ENCODE measurements around the gene BMPR1B. TPM values are rescaled to one million over a fixed set of nuclear protein-coding genes. Genes with fewer than 3 reads are reported as not detected.
"Not testable (repeated sequence)": the region's sequence is repeated elsewhere in the genome, so short reads cannot be mapped to it uniquely, and the experiment has no call there.

Gene BMPR1B
- total RNA-seq, 1 experiment from 2014 or later = 0.27 TPM

- DNase-seq (ENCODE audit: extremely low read depth, low read depth) = no peak
These were observed 262.8 kb downstream of the BMPR1B start for GRCh38 chr4:95020521-95020920.

- DNase-seq (ENCODE audit: extremely low read depth, low read depth) = no peak
These were observed 263.3 kb downstream of the BMPR1B start for GRCh38 chr4:95021099-95021498.

- no peak for DNase-seq (ENCODE audit: extremely low read depth, low read depth)
These were observed 265.4 kb downstream of the BMPR1B start for GRCh38 chr4:95023110-95023509.

DNA sequence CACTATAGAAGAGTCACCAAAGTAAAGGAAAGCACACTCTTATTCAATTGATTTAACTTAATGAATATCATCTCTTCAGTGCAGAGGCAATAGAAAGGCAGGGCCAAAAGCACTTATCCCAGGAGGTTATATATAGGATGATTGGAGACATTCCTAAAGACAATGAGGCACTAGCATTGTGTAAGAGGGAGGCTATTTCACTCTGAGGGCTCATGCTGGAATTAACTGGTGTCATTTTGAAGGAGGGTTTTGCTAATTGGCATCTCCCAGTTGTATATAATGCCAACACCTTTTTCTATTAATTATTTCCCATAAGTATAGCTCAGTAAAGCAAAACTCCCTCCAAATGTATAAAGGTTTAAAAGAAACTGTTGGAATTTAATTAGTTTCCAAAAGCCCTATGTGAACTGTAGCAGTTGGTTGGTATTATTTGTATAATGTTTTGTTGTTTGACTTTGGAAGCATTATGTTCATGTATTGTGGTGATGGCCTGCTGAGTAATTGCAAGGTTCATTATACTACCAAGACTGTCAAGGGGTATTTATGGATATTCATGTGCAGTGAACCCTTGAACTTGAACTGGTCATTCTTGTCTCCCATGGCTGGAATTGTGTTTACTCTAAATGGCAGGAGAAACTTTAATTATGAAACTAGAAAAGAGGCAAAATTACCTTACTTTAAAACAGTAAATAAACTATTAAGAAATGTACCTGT is 270.3 kb downstream of the BMPR1B start:
- no peak for DNase-seq (ENCODE audit: extremely low read depth, low read depth)

DNA sequence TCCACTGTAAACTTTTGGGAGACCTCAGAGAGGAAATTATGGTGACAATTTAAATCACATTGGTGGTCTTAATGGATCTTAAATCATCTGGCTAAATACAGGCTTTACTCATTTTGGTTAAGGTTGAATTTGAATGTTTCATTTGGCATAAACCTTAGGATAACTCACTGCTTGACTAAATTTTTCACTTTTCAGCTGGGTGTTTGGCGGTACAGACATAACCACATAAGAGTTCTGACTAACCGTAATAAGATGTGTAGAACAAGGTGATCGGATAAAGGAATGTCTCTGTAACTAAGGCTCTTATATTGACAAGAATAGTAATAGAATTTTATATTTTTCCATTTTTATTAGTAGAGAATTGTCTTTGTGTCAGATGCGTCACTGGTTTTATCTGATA is 281.0 kb downstream of the BMPR1B start:
- DNase-seq (ENCODE audit: extremely low read depth, low read depth) = no peak

GRCh38 chr4:95044324-95044837 is 286.6 kb downstream of the BMPR1B start:
- DNase-seq (ENCODE audit: extremely low read depth, low read depth) = no peak

- no peak for DNase-seq (ENCODE audit: extremely low read depth, low read depth)
These were observed 287.7 kb downstream of the BMPR1B start for GRCh38 chr4:95045429-95045828.

GRCh38 chr4:95048296-95048695 is 290.5 kb downstream of the BMPR1B start:
- no peak for DNase-seq (ENCODE audit: extremely low read depth, low read depth)

GRCh38 chr4:95049551-95050233 is 291.9 kb downstream of the BMPR1B start:
- DNase-seq (ENCODE audit: extremely low read depth, low read depth) = no peak

DNA sequence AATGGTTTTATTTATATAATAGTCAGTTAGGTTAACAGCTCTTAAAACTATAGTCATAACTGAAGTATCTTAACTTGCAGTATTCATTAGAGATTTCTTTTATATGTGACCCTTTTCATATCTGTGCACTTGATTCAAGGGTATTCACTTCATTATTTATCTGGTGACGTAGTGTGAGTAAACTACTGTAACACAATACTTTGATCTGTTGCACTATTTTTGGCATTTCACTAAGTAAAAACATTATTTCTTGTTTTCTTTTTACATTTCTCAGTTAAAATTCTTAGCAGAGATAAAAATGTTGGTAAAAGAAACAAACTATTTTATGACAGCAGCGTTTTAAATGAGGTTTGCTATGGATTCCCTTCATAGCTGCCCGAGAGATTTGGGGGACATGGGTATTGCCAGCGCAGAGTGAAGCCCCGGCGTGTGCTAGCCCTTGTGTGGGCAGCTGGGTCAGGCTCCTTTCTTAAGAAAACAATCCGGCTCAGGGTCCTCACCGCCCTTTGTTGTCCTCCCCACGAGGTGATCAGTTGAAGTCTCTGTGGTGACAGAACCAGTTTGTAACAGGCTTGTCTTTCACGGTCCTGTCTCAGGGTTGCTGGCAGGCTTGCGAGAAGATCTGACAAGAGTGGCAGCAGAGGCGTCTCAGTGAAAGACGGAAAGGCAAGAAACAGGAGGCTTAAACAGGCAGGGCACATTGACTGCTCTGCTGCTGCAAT is 293.4 kb downstream of the BMPR1B start:
- no peak for DNase-seq (ENCODE audit: extremely low read depth, low read depth)

DNA sequence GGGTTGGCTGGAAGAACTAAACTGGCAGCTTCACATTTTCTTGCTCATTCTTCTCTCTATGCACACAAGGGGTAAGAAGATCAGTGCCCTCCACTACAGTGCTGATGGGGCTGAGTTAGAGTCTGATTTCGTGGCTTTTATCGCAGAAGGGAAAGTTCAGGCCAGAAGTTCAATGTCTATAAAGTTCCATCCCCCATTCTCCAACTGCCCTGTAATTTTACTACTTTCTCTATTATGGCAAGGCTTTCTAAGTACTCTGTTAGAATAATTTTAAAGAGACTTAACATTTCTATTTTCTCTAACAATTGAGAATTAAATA is 293.9 kb downstream of the BMPR1B start:
- DNase-seq (ENCODE audit: extremely low read depth, low read depth) = no peak

DNA sequence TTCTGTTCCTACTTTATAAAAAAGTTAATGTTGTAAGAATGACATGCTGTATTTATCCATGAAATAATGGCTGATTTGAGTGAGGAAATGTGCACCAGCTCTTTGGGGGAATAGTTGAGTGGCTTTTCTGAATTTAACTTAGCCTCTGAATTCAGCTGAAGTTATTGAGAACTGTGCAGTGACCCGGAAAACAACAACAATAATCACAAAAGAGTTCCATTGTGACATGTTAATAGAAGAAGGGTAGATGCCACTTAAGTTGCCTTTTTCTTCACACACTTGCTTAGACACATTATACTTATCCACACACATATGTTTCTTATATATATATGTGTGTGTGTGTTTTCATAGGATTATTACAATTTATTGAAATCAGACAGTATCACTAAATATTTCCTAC is 301.2 kb downstream of the BMPR1B start:
- DNase-seq (ENCODE audit: extremely low read depth, low read depth) = no peak

DNA sequence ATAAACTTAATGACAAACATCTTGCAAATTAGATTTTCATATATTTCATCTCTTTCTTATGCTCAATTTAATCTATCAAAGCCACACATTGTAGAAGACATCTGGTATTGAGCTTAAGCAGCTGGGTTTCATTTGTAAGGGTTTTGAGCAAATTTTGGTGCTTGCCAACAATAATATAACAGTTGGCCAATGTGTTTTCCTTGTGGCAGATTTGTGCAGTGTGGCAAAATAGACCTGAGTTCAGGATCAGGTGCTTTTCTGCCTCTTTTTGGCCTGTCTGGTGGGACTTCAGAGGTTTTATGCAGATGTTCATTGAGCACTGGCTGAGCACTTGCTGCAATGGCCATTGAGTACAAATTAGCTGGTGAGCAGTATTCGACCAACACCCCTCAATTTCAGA is 301.9 kb downstream of the BMPR1B start:
- no peak for DNase-seq (ENCODE audit: extremely low read depth, low read depth)

DNA sequence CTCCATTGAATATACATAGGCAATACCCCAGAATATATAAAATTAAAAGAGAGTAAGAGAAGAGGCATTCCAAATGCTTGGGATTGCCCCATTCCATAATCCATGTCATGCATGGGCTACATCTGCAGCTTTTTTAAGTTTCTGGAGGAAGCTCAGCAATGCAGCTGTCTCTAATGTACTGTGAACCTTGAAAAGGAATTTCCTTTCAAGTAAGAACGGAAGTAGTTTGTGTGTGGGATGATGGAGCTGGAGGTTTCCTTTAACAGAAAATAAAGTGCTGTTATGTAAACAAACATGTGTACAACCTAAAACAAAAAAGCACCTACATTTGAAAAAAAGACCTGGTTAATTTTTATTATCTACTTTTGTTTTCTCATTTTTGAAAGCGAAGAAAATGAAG is 303.5 kb downstream of the BMPR1B start:
- DNase-seq (ENCODE audit: extremely low read depth, low read depth) = no peak

DNA sequence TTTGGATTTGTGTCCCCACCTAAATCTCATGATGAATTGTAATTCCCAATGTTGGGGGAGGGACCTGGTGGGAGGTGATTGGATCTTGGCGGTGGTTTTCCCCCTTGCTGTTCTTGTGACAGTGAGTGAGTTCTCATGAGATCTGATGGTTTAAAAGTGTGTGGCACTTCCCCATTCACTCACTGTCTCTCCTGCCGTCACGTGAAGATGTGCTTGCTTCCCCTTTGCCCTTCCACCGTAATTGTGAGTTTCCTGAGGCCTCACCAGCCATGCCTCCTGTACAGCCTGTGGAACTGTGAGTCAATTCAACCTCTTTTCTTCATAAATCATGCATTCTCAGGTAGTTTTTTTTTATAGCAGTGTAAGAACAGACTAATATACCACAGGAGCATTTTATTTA is 304.0 kb downstream of the BMPR1B start:
- DNase-seq (ENCODE audit: extremely low read depth, low read depth) = not testable (repeated sequence)

DNA sequence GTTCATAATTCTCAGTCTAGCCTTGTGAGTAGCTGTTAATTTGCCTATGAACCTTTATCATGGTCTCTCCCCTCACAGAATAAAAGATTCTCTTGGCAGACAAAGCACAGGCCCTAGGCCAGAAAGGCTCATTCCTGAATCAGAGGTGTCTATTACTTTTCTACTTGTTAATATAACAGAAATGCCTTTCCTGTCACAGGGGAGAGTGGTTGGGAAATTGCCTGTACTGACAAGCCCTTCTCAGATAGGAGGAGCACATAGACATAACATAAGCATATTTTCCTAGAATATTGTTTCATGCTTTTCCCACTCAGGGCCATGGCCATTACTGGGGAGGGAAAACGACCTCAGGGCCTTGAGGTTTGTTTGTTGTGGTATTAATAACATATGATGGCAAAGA is 308.3 kb downstream of the BMPR1B start:
- no peak for DNase-seq (ENCODE audit: extremely low read depth, low read depth)

- DNase-seq (ENCODE audit: extremely low read depth, low read depth) = no peak
These were observed 310.6 kb downstream of the BMPR1B start for GRCh38 chr4:95068401-95068800.

DNA sequence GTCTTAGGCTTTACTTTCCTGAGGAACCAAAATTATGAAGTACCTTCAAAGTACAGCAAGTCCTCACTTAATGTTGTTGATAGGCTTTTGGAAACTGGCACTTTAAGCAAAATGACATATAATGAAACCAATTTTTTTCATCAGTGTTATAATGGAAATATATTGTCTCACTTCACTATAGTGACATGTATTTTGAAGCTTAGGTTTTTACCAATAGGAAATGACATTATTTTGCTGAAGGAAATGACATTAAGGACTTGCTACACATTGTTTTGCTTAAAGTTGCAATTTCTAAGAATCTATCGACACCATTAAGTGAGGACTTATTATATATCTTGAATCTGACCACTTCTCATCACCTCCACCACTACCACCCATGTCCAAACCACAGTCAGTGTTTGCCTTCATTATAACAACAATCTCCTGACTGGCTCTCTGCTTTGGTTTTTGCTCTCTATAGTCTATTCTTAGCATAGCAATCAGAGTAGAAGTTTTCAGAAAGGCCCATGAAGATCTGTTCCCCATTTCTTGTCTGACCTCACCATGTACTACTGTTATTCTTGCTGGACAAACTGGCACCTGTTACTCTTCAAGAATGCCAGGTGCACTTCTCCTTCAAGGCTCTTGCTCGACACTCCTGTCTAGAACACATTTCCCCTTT is 311.2 kb downstream of the BMPR1B start:
- DNase-seq (ENCODE audit: extremely low read depth, low read depth) = no peak

- DNase-seq (ENCODE audit: extremely low read depth, low read depth) = no peak
These were observed 314.1 kb downstream of the BMPR1B start for GRCh38 chr4:95071851-95072250.

GRCh38 chr4:95073646-95074045 is 315.9 kb downstream of the BMPR1B start:
- no peak for DNase-seq (ENCODE audit: extremely low read depth, low read depth)

DNA sequence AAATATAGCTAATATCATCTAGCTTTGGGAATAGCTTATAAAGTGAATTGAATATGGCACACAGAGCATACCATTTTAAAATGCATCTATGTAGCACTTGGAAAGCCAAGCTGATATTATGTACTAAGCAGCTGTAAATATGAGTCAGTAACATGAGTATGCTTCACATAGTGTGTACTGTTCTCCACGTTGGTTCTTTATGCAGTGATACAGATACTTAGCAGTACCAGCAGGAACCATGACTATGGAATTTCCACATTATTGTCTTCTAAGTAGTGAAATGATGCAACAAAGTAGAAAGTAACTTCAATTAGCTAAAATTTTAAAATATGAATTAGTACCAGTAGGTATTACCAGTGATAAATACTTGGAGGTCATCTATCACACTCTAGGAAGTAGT is 320.1 kb downstream of the BMPR1B start:
- no peak for DNase-seq (ENCODE audit: extremely low read depth, low read depth)
